ENCODE data around the gene ARHGEF1.
A peak's percentile ranks its signal among the peaks of the same experiment; 100 is the strongest.

Gene ARHGEF1

GRCh38 chr19:41892173-41892902 lies 9.4 kb downstream of the ARHGEF1 start:
- H3K9me3 ChIP-seq (ENCODE audit: insufficient read depth, low read length), result no peaks in the 10 kb centered on the region
- H2AFZ ChIP-seq (ENCODE audit: low read depth, low read length), result no peak overlapping the region
- peaks cover 22% of the 10 kb centered on the region for H3K36me3 ChIP-seq (replicated peaks; ENCODE audit: low read depth, low read length)
- no peak overlapping the region for H3K4me2 ChIP-seq (ENCODE audit: low read length)
- no peaks in the 10 kb centered on the region for H3K27me3 ChIP-seq (ENCODE audit: low read depth, low read length)
- no peak overlapping the region for H3K27ac ChIP-seq (ENCODE audit: low read length)
- H4K20me1 ChIP-seq (ENCODE audit: insufficient read depth, low read length), result peaks cover 11% of the 10 kb centered on the region
- H3K4me3 ChIP-seq (ENCODE audit: low read length), result no peak overlapping the region
- no peak overlapping the region for H3K9ac ChIP-seq (ENCODE audit: low read length)
- peaks cover 30% of the 10 kb centered on the region for H3K4me1 ChIP-seq (ENCODE audit: low read length)
- no peaks in the 10 kb centered on the region for H3K79me2 ChIP-seq (ENCODE audit: low read length)
- TF ChIP-seq CTCF (IDR thresholded peaks at IDR 0.05; ENCODE audit: low read depth, low read length), result no peak
- no peak for TF ChIP-seq EZH2phosphoT487 (IDR thresholded peaks at IDR 0.05; ENCODE audit: low read depth)

GRCh38 chr19:41893899-41894298 lies 10.9 kb downstream of the ARHGEF1 start:
- H3K4me3 ChIP-seq (ENCODE audit: low read length), result no peak overlapping the region
- H3K36me3 ChIP-seq (replicated peaks; ENCODE audit: low read depth, low read length), result peaks cover 33% of the 10 kb centered on the region
- H3K79me2 ChIP-seq (ENCODE audit: low read length), result no peaks in the 10 kb centered on the region
- H3K4me1 ChIP-seq (ENCODE audit: low read length), result peaks cover 25% of the 10 kb centered on the region
- H4K20me1 ChIP-seq (ENCODE audit: insufficient read depth, low read length), result peaks cover 6% of the 10 kb centered on the region
- peak overlapping the region; percentile 51 for H3K4me2 ChIP-seq (ENCODE audit: low read length)
- H3K9ac ChIP-seq (ENCODE audit: low read length), result no peak overlapping the region
- H3K27ac ChIP-seq (ENCODE audit: low read length), result peak overlapping the region; percentile 53
- H2AFZ ChIP-seq (ENCODE audit: low read depth, low read length), result no peak overlapping the region
- no peaks in the 10 kb centered on the region for H3K27me3 ChIP-seq (ENCODE audit: low read depth, low read length)
- no peaks in the 10 kb centered on the region for H3K9me3 ChIP-seq (ENCODE audit: insufficient read depth, low read length)
- no peak; the same call in 1 of the 2 replicates for TF ChIP-seq CTCF (IDR thresholded peaks at IDR 0.05; ENCODE audit: low read depth, low read length)

GRCh38 chr19:41894350-41894749 lies 11.4 kb downstream of the ARHGEF1 start:
- H3K36me3 ChIP-seq (replicated peaks; ENCODE audit: low read depth, low read length), result peaks cover 29% of the 10 kb centered on the region
- TF ChIP-seq EZH2phosphoT487 (IDR thresholded peaks at IDR 0.05; ENCODE audit: low read depth) (no peak), CTCF (IDR thresholded peaks at IDR 0.05; ENCODE audit: low read depth, low read length) (no peak)
- H3K79me2 ChIP-seq (ENCODE audit: low read length), result no peaks in the 10 kb centered on the region
- H2AFZ ChIP-seq (ENCODE audit: low read depth, low read length), result no peak overlapping the region
- H3K27ac ChIP-seq (ENCODE audit: low read length), result peak overlapping the region; percentile 53
- H3K4me1 ChIP-seq (ENCODE audit: low read length), result peaks cover 25% of the 10 kb centered on the region
- H3K27me3 ChIP-seq (ENCODE audit: low read depth, low read length), result no peaks in the 10 kb centered on the region
- no peak overlapping the region for H3K4me3 ChIP-seq (ENCODE audit: low read length)
- H3K4me2 ChIP-seq (ENCODE audit: low read length), result peak overlapping the region; percentile 51
- no peak overlapping the region for H3K9ac ChIP-seq (ENCODE audit: low read length)
- H3K9me3 ChIP-seq (ENCODE audit: insufficient read depth, low read length), result no peaks in the 10 kb centered on the region
- peaks cover 6% of the 10 kb centered on the region for H4K20me1 ChIP-seq (ENCODE audit: insufficient read depth, low read length)

GRCh38 chr19:41895745-41896580 lies 13.0 kb downstream of the ARHGEF1 start:
- no peak overlapping the region for H3K9ac ChIP-seq (ENCODE audit: low read length)
- no peaks in the 10 kb centered on the region; the same call in 1 of the 2 replicates for H4K20me1 ChIP-seq (ENCODE audit: insufficient read depth, low read length)

More at GRCh38 chr19:41895745-41896580, 13.0 kb downstream of the ARHGEF1 start:
- TF ChIP-seq EZH2phosphoT487 (IDR thresholded peaks at IDR 0.05; ENCODE audit: low read depth), result no peak
- TF ChIP-seq CTCF (IDR thresholded peaks at IDR 0.05; ENCODE audit: low read depth, low read length), result peak; percentile 46
- H3K79me2 ChIP-seq (ENCODE audit: low read length), result no peaks in the 10 kb centered on the region
- no peak overlapping the region for H3K27ac ChIP-seq (ENCODE audit: low read length)
- H2AFZ ChIP-seq (ENCODE audit: low read depth, low read length), result no peak overlapping the region
- H3K4me2 ChIP-seq (ENCODE audit: low read length), result peak overlapping the region; percentile 29
- H3K4me1 ChIP-seq (ENCODE audit: low read length), result peaks cover 25% of the 10 kb centered on the region
- no peak overlapping the region for H3K4me3 ChIP-seq (ENCODE audit: low read length)
- H3K9me3 ChIP-seq (ENCODE audit: insufficient read depth, low read length), result no peaks in the 10 kb centered on the region
- peaks cover 29% of the 10 kb centered on the region for H3K36me3 ChIP-seq (replicated peaks; ENCODE audit: low read depth, low read length)
- no peaks in the 10 kb centered on the region for H3K27me3 ChIP-seq (ENCODE audit: low read depth, low read length)

All from OCI-LY3 (cell line).